ENCODE measurements around the gene SPATA17.
"Not testable (repeated sequence)": the region's sequence is repeated elsewhere in the genome, so short reads cannot be mapped to it uniquely, and the experiment has no call there.

SPATA17 gene

DNA sequence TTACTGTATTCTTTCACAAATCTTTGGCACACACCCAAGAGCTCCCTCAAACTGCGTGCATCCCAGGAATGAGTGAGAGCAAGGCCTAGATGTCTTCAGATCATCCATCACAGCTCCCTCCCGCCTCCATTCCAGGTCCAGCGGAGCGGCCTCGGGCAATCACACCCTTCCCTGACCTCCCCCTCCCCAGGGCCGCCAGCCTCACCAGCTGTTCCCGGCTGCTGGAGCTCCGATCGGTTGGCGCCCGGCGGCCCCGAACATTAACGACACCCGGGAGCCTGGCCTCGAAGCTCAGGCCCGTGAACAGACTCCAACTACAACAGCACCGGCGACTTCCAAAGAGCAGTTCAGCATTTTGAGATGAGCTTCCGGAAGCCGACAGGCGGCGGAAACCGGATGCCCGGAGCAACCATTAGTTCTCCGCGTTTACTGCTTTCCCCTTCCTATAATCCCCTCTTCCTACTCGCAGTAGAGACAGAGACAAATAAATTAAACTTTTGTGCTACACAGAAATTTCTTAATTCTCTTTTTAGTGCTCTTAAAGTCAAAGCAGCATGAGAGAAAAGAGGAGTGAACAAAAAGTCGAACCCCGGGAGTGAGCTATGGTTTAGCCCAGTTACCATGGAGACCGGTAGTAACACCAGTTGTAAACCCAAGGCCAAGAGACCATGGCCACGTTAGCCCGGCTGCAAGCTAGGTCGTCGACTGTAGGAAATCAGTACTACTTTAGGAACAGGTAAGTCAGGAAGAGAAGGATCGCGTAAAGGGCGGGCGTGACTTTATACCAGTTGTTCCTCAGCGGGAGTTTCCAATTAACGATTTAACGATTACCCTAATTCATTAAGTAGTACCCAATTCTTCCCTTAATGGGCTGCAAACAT, at the start of gene SPATA17, which contains the start of gene GPATCH2:
SPATA17 (plus strand) TSS at position 634 of the 881 bp plus-strand sequence; CDS start at position 669, 35 bp downstream.
GPATCH2 (minus strand) TSS at position 380 of the 881 bp plus-strand sequence; CDS start at position 261, 119 bp downstream.
- peak; percentile 78 for DNase-seq

DNA sequence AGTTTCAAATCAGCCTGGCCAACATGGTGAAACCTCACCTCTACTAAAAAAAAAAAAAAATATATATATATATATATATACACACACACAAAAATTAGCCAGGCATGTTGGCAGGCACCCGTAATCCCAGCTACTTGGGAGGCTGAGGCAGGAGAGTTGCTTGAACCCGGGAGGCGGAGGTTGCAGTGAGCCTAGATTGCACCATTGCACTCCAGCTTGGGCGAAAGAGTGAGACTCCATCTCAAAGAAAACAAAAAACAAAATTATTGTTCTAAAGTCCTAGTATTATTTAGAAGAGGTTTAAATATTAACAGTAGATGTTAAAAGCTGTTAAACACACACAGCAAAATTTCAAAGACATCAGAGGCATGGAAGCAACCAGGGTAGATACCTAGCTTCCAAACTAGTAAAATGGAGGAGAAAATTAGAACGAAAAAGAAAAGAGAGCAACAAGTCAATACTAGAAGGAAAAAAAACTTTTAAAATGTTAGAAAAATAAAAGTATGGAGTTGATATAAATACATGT, 46.8 kb upstream of the SPATA17 start:
- not testable (repeated sequence) for DNase-seq

- no peak for DNase-seq
These were observed 45.6 kb upstream of the SPATA17 start for GRCh38 chr1:217585577-217585976.

DNA sequence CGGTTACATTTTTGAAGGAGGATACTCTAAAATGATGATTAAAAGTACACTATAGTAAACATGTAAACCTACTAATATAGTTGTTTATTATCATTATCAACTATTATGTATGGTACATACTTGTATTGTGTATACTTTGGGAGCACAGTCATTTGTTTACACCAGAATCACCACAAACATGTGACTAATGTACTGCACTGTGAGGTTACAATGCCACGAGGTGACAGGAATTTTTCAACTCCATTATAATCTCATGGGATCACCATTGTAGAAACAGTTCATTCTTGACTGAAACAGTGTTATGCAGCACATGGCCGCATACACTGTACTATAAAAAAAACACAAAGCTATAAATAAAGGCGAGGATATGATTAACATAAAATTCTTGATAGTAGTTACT, 44.6 kb upstream of the SPATA17 start:
- no peak for DNase-seq

- no peak for DNase-seq
These were observed 40.5 kb upstream of the SPATA17 start for GRCh38 chr1:217590598-217590997.

DNA sequence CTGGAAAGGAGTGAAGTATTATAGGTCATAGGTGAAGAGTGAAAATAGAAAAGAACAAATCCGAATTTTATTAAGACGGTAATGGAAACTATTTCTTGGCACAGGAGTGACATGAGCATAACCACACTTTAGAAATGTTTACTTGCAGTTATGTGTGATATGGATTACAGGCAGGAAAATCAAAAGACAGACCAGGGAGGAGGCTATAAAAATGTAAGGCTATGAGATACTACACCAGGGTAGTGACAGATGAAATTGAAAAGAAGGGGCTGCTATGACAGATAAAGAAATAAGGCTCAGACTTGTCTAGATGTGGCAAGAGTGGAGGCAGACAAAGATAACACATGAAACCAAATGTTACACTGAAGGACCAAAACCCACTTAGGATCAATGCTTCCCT, 32.0 kb upstream of the SPATA17 start:
- DNase-seq, result no peak

- DNase-seq, result no peak
These were observed 28.8 kb upstream of the SPATA17 start for GRCh38 chr1:217602380-217602779.

GRCh38 chr1:217605390-217605789, 25.8 kb upstream of the SPATA17 start:
- no peak for DNase-seq

DNA sequence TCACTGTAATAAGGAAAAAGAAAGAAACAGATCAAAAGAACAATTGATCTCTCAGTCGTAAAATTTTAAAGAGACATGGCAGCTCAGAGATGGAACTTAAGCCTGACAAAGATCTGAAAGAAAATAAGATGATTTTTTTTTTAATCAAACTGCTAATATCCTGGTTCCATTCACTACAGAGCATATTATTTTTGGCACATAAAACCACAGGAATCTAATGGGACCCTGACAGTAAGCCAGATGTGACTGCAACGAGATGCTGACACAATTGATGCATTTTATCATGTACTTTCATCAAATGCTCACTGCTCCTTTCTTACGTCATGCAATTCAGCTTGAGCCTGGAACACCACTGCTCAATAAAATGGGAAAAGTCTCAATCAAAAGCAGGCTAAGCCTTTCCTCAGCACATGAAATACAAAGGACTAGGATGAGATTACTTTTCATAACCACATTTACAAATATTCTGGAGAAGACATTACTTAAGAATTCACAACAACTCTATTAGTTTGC, 16.9 kb upstream of the SPATA17 start:
- no peak for DNase-seq

- peak; percentile 3 for DNase-seq
These were observed 14.0 kb upstream of the SPATA17 start for GRCh38 chr1:217617126-217617525.

DNA sequence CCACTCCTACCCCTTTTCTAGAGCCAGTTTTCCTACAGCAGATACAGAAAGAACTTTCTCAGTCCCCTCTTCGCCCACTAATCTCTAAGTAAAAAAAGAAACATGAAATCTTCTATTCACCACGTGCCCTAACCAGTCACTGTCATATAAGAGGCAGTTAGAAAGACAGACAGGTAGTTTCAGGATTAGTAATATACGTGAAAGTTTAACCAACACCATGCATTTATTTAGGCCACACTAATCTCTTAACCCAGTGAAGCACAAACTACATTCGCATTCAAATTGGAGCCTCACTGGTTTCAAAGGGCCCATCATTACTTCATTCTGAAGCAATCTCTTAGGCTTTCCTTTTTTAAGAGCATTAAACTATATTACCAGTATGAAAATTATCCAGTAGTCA, 10.3 kb upstream of the SPATA17 start:
- no peak for DNase-seq

DNA sequence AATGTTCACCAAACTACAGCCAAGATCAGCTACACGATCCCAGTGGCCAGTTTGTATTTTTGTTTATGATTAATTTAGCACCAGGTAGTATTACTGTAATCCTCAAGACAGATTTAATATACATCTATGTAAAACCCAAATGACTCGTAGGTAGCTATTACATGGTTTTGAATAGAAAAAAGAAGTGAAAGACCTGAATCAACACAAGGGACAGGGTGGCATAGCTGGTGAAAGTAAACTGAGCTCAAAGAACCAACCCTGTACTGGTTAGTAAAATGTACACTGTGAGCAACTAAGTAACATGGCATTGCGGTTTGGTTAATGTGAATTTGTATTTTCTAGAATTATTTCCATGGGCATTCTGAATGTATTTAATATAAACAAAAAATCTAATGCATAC, 9.1 kb upstream of the SPATA17 start:
- no peak for DNase-seq

GRCh38 chr1:217626321-217626720, 4.8 kb upstream of the SPATA17 start:
- no peak for DNase-seq

DNA sequence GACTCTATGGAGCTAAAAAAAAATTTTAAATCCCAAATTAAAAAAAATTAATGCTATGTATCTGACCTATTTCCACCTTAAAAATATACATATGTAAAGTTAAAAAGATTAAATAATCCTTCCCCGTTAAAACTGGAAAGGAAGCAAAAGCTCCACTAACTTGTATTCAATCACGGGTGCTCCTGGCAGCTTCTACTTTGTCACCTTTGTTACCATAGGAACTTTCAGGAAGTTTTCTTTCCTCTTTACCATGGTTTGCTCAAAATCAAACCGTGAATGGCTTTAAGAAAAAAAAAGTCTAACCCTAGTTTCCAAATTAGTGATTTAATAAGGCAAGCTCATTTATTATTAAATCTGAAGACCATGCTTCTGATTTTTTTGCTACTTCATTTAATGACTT, 3.7 kb upstream of the SPATA17 start:
- DNase-seq, result no peak

DNA sequence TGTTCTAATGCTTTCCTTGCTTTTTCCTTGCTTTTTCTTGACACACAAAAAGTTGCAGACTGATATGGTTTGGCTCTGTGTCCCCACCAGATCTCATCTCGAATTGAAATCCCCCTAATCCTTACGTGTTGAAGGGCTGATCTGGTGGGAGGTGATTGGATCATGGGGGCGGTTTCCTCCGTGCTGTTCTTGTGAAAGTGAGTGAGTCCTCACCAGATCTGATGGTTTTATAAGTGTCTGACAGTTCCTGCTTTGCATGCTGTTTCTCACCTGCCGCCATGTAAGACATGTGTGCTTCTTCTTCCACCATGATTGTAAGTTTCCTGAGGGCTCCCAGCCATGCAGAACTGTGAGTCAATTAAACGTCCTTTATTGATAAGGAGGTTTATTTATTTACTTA, 11.3 kb downstream of the SPATA17 start:
- no peak for DNase-seq

- no peak for DNase-seq
These were observed 16.6 kb downstream of the SPATA17 start for GRCh38 chr1:217647791-217648190.

DNA sequence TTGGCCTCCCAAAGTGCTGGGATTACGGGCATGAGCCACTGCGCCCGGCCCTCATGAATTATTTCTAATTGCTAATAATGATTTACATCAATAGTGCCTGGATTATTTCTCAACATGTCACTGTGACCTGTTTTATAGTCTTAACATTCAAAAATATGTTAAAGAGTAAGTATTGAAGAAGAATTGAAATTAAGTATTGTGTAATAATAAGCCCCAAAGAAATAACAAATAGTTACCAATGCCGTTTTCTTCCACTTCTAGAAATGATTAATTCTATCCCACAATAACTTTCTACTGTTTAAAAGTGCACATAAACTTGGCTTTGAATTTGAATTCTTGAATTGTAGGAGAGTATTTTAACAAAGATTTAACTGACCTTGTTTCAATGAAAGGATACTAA, 19.5 kb downstream of the SPATA17 start:
- DNase-seq, result no peak

DNA sequence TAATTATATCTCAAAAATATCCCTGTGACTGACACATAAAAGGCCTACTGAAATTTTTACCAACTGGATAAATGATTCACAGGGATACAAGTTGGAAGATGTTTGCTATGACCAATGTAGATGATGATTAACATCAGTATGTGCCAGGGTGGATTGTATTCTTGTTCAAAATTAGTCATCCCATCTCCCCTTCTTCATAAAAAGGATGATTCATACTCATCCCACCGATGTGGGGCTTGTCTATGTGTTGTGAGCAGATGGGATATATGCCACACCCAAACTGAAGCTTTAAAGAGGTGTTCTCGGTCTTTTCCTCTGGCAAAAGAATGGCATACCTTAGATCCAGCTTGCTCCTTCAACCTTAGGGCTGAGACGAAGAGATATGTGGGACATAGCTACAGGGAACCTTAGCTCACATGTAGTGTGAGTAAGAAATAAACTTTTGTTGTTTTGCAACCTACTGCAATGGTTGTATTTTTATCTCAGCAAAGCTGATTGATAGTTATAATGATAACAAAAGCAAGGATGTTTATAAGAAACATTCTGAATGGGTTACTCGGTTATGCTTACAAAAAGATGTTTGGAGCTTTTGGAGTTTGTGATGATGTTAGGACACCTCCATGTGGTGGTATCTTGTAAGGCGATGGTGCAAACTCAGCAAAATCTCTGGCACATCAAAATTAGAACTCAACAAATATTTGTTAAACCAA, 29.4 kb downstream of the SPATA17 start:
- DNase-seq, result no peak

DNA sequence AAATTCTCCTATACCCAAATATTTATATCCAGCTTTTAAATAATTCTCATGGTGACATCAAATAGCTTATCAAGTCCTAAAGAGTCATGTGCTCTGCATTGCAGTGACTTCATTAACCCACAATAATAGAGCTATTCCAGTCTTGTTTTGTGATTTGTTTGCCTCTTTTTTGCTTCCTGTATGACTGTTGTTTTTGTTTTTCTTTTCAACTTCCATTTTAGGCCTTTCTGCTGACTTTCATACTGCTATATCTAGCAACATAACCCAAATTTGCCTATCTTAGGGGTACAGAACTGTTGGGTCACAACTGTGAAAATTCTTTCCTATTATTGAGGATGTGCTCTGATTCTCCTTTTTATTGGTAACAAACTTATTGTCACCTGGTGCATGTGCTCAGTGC, 30.3 kb downstream of the SPATA17 start:
- DNase-seq, result no peak

- no peak for DNase-seq
These were observed 37.3 kb downstream of the SPATA17 start for GRCh38 chr1:217668351-217668940.

DNA sequence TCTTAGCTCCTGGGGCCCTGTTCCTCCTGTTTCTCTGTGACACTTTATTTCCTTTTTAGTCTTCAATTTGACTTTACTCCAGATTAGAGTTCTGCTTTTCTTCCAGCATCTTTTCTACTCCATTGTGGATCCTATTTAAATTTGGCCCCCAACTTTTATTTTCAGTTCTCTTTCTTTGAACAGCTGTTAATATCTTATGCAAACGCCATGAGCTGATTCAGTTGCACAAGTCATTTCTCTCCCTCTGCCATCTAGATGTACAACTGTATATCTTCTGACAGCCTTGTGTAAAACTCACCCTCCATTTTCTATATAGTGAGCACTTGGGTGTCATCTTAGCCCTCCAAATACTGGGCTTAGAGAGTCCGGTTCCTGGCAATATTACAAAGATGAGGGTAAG, 42.2 kb downstream of the SPATA17 start:
- peak; percentile 45 for DNase-seq

DNA sequence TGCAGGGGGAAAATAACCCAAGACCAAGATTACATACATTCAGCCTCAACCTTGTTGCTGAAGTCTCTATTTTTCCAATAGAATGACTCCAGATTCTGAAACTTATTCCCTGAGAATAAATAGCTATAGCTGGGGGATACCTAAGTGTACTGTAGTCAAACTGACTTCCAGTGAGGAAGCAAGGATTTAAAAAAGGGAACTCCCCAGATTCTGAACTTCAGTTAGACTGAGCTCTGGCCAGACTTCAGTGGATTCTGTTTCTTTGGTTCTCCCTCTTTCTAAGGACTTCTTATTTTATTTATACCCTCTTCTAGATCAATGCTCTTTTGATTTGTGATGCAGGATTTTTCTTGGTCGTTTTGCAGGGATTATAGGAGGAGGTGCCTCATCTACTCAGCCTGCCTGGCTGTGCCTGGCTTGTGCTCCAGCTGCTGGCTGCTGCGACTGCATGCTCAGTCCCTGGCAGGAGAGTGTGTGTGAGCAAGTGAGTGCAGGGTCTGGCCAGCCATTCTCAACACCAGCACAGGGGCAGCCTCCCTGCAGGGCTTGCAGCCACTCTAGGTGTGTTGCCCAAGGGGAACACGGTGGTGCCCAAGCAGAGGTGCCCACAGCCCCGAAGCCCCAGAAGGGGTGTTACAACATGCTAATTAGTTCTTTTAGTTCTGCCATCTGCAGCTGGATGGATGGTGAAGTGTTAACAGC, 43.0 kb downstream of the SPATA17 start:
- DNase-seq, result no peak

GRCh38 chr1:217681806-217682205, 50.7 kb downstream of the SPATA17 start:
- DNase-seq, result no peak

All from SIG-M5 (cell line).